ENCODE data around the gene SMARCA1. TPM values are rescaled to one million over a fixed set of nuclear protein-coding genes. Genes with fewer than 3 reads are reported as not detected.
"Not testable (repeated sequence)": the region's sequence is repeated elsewhere in the genome, so short reads cannot be mapped to it uniquely, and the experiment has no call there.

SMARCA1 gene
- total RNA-seq, 4 donors from 2014 or later = 8.0 to 13.9 (median 11.2) TPM

DNA sequence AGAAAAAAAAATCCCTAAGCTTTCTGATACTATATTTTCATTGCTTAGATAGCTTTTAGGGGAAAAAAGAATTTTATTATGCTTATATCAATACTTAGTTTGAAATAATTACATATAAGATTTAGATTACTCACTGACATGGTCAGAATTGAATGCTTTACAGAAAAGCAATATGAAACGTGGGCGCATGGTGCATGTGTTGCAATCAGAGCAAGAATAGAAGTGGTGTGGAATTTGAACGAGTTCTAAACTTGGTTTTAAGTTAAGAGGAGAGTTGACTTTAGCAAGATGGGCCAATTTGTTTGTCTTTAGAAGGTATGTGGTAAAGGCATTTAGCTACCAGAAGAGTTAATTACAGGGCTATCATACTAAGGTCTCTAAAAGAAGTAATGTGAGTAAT, 38.2 kb upstream of the SMARCA1 start:
- DNase-seq (ENCODE audit: low spot score in 2 of 2) = no peak
- no peak for TF ChIP-seq POLR2A (IDR thresholded peaks at IDR 0.05)
- TF ChIP-seq, protein P1, sequence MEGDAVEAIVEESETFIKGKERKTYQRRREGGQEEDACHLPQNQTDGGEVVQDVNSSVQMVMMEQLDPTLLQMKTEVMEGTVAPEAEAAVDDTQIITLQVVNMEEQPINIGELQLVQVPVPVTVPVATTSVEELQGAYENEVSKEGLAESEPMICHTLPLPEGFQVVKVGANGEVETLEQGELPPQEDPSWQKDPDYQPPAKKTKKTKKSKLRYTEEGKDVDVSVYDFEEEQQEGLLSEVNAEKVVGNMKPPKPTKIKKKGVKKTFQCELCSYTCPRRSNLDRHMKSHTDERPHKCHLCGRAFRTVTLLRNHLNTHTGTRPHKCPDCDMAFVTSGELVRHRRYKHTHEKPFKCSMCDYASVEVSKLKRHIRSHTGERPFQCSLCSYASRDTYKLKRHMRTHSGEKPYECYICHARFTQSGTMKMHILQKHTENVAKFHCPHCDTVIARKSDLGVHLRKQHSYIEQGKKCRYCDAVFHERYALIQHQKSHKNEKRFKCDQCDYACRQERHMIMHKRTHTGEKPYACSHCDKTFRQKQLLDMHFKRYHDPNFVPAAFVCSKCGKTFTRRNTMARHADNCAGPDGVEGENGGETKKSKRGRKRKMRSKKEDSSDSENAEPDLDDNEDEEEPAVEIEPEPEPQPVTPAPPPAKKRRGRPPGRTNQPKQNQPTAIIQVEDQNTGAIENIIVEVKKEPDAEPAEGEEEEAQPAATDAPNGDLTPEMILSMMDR (IDR thresholded peaks at IDR 0.05) = no peak
- 64 to 90% methylated on average over 3 of the region's 3 CpGs for WGBS, 2 donors
- H3K4me3 ChIP-seq (ENCODE audit: low read depth, poor library complexity, severe bottlenecking) = no peak overlapping the region
- intact Hi-C loops (cut with DNase I; ENCODE audit: low total_unique reads) = no loop called here

DNA sequence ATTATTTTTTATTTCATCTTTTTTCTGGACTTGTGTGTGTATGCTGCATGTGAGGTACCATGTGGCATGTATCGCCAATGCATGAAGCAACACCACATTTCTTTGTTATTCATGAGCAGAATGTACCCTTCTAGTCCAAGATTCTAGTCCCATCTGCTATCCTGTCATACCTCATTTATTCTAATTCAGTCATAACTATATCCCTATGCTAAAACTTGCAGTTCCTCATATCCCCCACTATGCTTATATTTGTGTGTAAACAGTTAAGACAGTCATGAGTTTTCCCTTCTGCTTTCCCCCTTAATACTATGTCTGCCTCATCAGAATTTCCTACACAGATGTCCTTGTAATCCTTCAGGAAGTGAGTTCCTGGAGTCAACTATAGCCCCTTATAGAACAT, 36.5 kb upstream of the SMARCA1 start:
- 100% methylated on average over 1 of the region's 1 CpG for WGBS, 2 donors
- DNase-seq (ENCODE audit: low spot score in 2 of 2) = no peak
- intact Hi-C loops (cut with DNase I; ENCODE audit: low total_unique reads) = no loop called here
- no peak overlapping the region for H3K4me3 ChIP-seq (ENCODE audit: low read depth, poor library complexity, severe bottlenecking)
- TF ChIP-seq, protein P1 (IDR thresholded peaks at IDR 0.05) = no peak
- TF ChIP-seq POLR2A (IDR thresholded peaks at IDR 0.05) = no peak

DNA sequence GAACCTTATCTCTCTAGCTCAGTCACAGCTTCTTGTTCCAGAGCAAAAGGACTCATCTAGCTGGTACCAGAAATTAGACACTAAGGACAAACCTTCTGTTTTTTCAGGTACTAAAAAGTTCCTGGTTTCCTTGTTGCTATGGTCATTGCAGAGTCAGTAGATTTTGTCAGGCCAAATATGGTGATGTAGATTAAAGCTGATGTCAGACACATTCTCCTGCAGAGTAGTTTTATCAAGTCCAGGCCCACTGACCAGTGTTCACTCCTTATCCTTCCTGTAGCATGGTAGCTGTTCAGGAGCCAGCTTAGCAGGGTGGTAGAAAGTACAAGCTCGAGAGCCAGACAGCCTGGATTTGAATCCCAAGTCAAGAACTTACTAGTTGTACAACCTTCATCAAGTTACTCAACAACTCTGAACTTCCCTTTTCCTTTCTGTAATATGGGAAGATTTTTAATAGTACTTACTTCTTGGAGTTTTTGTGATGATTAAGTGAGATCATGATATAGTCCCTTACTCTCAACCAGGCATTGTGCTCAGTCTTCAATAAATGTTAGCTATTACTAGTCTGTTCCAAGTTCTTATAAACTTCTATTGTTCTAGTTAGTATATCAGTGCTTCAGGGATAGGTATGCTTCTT, 34.7 kb upstream of the SMARCA1 start:
- 72 to 80% methylated on average over 1 of the region's 1 CpG for WGBS, 2 donors
- intact Hi-C loops (cut with DNase I; ENCODE audit: low total_unique reads) = no loop called here

DNA sequence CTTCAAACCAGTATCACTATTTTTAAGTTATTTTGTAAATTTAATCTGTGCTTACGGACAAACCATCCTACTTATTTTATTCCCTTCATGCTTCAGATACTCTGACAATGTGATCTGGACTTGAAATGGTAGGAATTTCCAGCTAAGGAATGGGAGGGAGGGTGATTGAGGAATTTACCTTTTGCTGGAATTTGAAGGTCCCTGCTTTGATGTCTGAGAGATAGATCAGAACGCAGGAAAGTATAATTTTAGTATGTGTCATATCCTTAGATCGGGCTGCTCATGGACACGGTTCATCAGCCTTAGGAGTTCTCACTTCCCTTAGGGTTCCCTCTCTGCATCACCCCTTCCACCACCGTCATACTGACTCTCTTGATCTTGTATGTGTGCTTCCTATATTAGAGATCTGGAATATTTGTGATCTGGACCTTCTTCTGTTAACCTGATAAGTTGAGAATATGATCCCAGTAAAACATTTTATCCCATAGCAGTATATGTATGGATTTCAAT, 33.6 kb upstream of the SMARCA1 start:
- intact Hi-C loops (cut with DNase I; ENCODE audit: low total_unique reads) = no loop called here
- 73 to 93% methylated on average over 5 of the region's 5 CpGs for WGBS, 2 donors
- no peak for TF ChIP-seq POLR2A (IDR thresholded peaks at IDR 0.05)
- TF ChIP-seq, protein P1 (IDR thresholded peaks at IDR 0.05) = no peak
- DNase-seq (ENCODE audit: low spot score in 2 of 2) = no peak
- H3K4me3 ChIP-seq (ENCODE audit: low read depth, poor library complexity, severe bottlenecking) = no peak overlapping the region

More for the DNA sequence above, 34.7 kb upstream of the SMARCA1 start:
- DNase-seq (ENCODE audit: low spot score in 2 of 2) = no peak
- TF ChIP-seq, protein P1 (IDR thresholded peaks at IDR 0.05) = no peak
- no peak for TF ChIP-seq POLR2A (IDR thresholded peaks at IDR 0.05)
- no peak overlapping the region for H3K4me3 ChIP-seq (ENCODE audit: low read depth, poor library complexity, severe bottlenecking)

DNA sequence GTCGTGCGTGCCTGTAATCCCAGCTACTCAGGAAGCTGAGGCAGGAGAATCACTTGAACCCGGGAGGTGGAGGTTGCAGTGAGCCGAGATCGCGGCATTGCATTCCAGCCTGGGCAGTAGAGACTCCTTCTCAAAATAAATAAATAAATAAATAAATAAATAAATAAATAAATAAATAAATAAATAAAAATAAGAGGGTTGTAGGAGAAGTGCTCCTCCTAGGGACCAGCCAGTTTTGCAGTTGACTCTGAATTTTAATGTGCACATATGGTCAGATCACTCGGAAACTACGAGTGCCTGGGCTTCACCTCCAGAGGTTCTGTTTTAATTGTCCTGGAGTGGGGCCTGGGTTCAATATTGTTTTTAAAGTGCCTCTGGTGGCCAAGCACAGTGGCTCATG, 31.5 kb upstream of the SMARCA1 start:
- H3K4me3 ChIP-seq (ENCODE audit: low read depth, poor library complexity, severe bottlenecking); intact Hi-C loops (cut with DNase I; ENCODE audit: low total_unique reads): not testable (repeated sequence)
- whole genome bisulfite sequencing, 2 donors = 88 to 96% methylated on average over 8 of the region's 8 CpGs

DNA sequence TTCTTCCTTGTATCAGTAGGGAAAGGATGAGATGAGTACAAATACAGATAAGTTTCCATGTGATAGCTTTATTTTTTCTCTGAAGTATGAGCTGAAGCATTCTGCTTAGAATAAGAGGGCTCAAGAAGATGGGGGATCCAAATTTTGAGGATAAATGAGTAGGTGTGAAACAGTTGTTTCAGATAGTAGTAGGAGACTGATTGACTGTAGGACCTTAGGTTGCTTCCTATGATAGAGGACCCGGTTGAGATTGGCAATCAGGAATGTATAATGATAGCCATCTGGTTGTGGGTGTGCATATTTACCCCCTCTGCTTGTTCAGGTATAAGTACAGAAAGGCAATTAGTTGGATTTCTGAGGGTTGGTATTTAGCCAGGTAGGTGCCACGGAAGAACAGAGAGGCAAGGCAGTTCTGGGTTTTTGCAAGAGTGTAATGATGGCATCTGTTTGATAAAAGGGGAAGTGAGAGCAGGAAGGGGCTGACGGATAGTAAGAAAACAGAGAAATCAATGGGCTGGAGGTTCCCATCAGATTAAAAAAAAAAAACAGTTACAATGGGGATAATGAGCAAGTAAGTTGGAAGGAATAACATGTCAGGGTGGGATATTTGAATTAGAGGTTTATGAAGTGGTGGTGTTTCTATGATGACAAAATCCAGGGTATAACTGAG, 30.5 kb upstream of the SMARCA1 start:
- intact Hi-C loops (cut with DNase I; ENCODE audit: low total_unique reads) = no loop called here
- 77 to 96% methylated on average over 3 of the region's 3 CpGs for WGBS, 2 donors
- no peak overlapping the region for H3K4me3 ChIP-seq (ENCODE audit: low read depth, poor library complexity, severe bottlenecking)
- TF ChIP-seq, protein P1 (IDR thresholded peaks at IDR 0.05) = no peak
- TF ChIP-seq POLR2A (IDR thresholded peaks at IDR 0.05) = no peak
- DNase-seq (ENCODE audit: low spot score in 2 of 2) = no peak

More for the DNA sequence above, 31.5 kb upstream of the SMARCA1 start:
- not testable (repeated sequence) for DNase-seq (ENCODE audit: low spot score in 2 of 2)
